GM23338 (cell line): ENCODE data around the gene DRC7. TPM values are rescaled to one million over a fixed set of nuclear protein-coding genes. Genes with fewer than 3 reads are reported as not detected.

Experiments used
- ATAC-seq: fragments of 200-7000 bp; cut with Tn5 transposase; 3 replicates; pipeline ENCODE4 v1.9.1; 2020
- DNase-seq: peaks from one replicate; pipeline ENCODE4 v3.0.0-alpha.2; 2015; ENCODE audit warnings: low spot score
- H2AFZ ChIP-seq: fragments of 200-600 bp; sonication (generic); 2 replicates; pipeline ENCODE4 v1.8.0; 2016; ENCODE audit warnings: antibody characterized with exemption, mild to moderate bottlenecking, moderate library complexity
- H3F3A ChIP-seq: fragments of 200-600 bp; sonication (generic); replicated peaks from 2 replicates; pipeline ENCODE4 v1.8.0; 2017; ENCODE audit warnings: antibody characterized with exemption, mixed run types, low read depth
- H3K27ac ChIP-seq: fragments of 200-600 bp; sonication (generic); 2 replicates; pipeline ENCODE4 v1.6.1; 2016; ENCODE audit warnings: low read depth
- H3K27me3 ChIP-seq: fragments of 200-600 bp; sonication (generic); 2 replicates; pipeline ENCODE4 v1.8.0; 2016; ENCODE audit warnings: mild to moderate bottlenecking, mixed run types, moderate library complexity; ENCODE audit not compliant: insufficient read depth
- H3K36me3 ChIP-seq: fragments of 200-600 bp; sonication (generic); 2 replicates; pipeline ENCODE4 v1.8.0; 2016; ENCODE audit warnings: mild to moderate bottlenecking; ENCODE audit not compliant: insufficient read depth
- H3K4me1 ChIP-seq: fragments of 200-600 bp; sonication (generic); 2 replicates; pipeline ENCODE4 v1.8.0; 2016; ENCODE audit warnings: mild to moderate bottlenecking, moderate library complexity; ENCODE audit not compliant: insufficient read depth
- H3K4me2 ChIP-seq: fragments of 200-600 bp; sonication (generic); 2 replicates; pipeline ENCODE4 v1.7.1; 2017; ENCODE audit warnings: mixed run types
- H3K4me3 ChIP-seq: fragments of 200-600 bp; sonication (generic); 2 replicates; pipeline ENCODE4 v1.6.1; 2016; ENCODE audit warnings: mixed run types
- H3K79me2 ChIP-seq: fragments of 200-600 bp; sonication (generic); replicated peaks from 2 replicates; pipeline ENCODE4 v1.8.0; 2017; ENCODE audit warnings: mild to moderate bottlenecking; ENCODE audit not compliant: insufficient read depth
- H3K9me2 ChIP-seq: fragments of 200-600 bp; sonication (generic); 2 replicates; pipeline ENCODE4 v1.8.0; 2017; ENCODE audit not compliant: insufficient read depth
- H4K20me1 ChIP-seq: fragments of 200-600 bp; sonication (generic); replicated peaks from 2 replicates; pipeline ENCODE4 v1.8.0; 2017; ENCODE audit warnings: mild to moderate bottlenecking; ENCODE audit not compliant: insufficient read depth
- H3K27ac Mint-ChIP-seq: 2 replicates; pipeline ENCODE4 v1.8.0; 2020; ENCODE audit warnings: inconsistent platforms, mild to moderate bottlenecking, moderate library complexity, mixed read lengths
- H3K27me3 Mint-ChIP-seq: 3 replicates; pipeline ENCODE4 v1.8.0; 2022; ENCODE audit warnings: low read depth, mild to moderate bottlenecking, moderate library complexity, mixed read lengths, inconsistent platforms; ENCODE audit not compliant: insufficient read depth, poor library complexity
- H3K36me3 Mint-ChIP-seq: 3 replicates; pipeline ENCODE4 v1.8.0; 2021; ENCODE audit warnings: low read depth, mild to moderate bottlenecking, inconsistent platforms, moderate library complexity, mixed read lengths
- H3K4me1 Mint-ChIP-seq: 3 replicates; pipeline ENCODE4 v1.8.0; 2020; ENCODE audit warnings: mild to moderate bottlenecking, inconsistent platforms, mixed read lengths
- H3K4me3 Mint-ChIP-seq: 3 replicates; pipeline ENCODE4 v1.8.0; 2021; ENCODE audit warnings: moderate library complexity, mild to moderate bottlenecking, inconsistent platforms, mixed read lengths
- H3K9me3 Mint-ChIP-seq: 3 replicates; pipeline ENCODE4 v1.8.0; 2020; ENCODE audit warnings: moderate library complexity, mild to moderate bottlenecking, inconsistent platforms, mixed read lengths
- CREB1 ChIP-seq: fragments of 250-450 bp; sonication (Bioruptor Pico); IDR thresholded peaks from 2 replicates; pipeline ENCODE4 v1.5.0; 2020; ENCODE audit warnings: low read depth, mild to moderate bottlenecking, moderate library complexity
- CTCF ChIP-seq, 2 experiments: fragments of 200-600 bp in 1 of 2; sonication (generic) in 1 of 2; conservative IDR thresholded peaks; 2 replicates each; pipeline versions ENCODE4 v1.5.1 to v1.6.1; 2016 to 2017; ENCODE audit warnings: antibody characterized with exemption in 2 of 2, low read depth in 2 of 2, mild to moderate bottlenecking in 2 of 2, moderate library complexity in 1 of 2
- EZH2 ChIP-seq: fragments of 200-600 bp; sonication (generic); IDR thresholded peaks from one replicate; pipeline ENCODE4 v1.8.0; 2017; ENCODE audit warnings: antibody characterized with exemption, mild to moderate bottlenecking, low read depth; ENCODE audit not compliant: unreplicated experiment
- EZH2phosphoT487 ChIP-seq: fragments of 200-600 bp; sonication (generic); IDR thresholded peaks from one replicate; pipeline ENCODE4 v1.8.1; 2018; ENCODE audit warnings: antibody characterized with exemption; ENCODE audit not compliant: unreplicated experiment
- JUNB ChIP-seq: IDR thresholded peaks from one replicate; pipeline ENCODE4 v1.6.1; 2016; ENCODE audit warnings: antibody characterized with exemption; ENCODE audit not compliant: unreplicated experiment
- NANOG ChIP-seq: IDR thresholded peaks from 2 replicates; pipeline ENCODE4 v1.6.1; 2016; ENCODE audit warnings: antibody characterized with exemption, borderline replicate concordance
- POLR2AphosphoS5 ChIP-seq: IDR thresholded peaks from 2 replicates; pipeline ENCODE4 v1.6.1; 2016; ENCODE audit warnings: antibody characterized with exemption, low read depth
- REST ChIP-seq: IDR thresholded peaks from one replicate; pipeline ENCODE4 v1.6.1; 2018; ENCODE audit warnings: antibody characterized with exemption; ENCODE audit not compliant: unreplicated experiment
- STAT1 ChIP-seq: IDR thresholded peaks from one replicate; pipeline ENCODE4 v1.6.1; 2016; ENCODE audit warnings: antibody characterized with exemption; ENCODE audit not compliant: unreplicated experiment
- ZNF114 ChIP-seq: fragments of 250-450 bp; sonication (Bioruptor Pico); IDR thresholded peaks from 2 replicates; pipeline ENCODE4 v1.5.0; 2020; ENCODE audit warnings: mild to moderate bottlenecking, moderate library complexity
- ZNF331 ChIP-seq: fragments of 250-450 bp; sonication (Bioruptor Pico); IDR thresholded peaks from 2 replicates; pipeline ENCODE4 v1.5.0; 2020; ENCODE audit warnings: low read depth, mild to moderate bottlenecking, moderate library complexity
- ZNF462 ChIP-seq: fragments of 250-450 bp; sonication (Bioruptor Pico); IDR thresholded peaks from 2 replicates; pipeline ENCODE4 v1.5.0; 2020; ENCODE audit warnings: mild to moderate bottlenecking, moderate library complexity
- polyA plus RNA-seq: library from polyadenylated mRNA; unstranded; fragments of >200 nt; fragmentation: Nextera tagmentation; extraction: Ambion mirVana; gene quantifications from 2 replicates; pipeline ENCODE4 v1.2.1, GENCODE V29; 2016
- total RNA-seq: library from RNA; depleted of rRNA; stranded (reverse); fragments of >200 nt; shearing (Covaris generic); gene quantifications from 2 replicates; pipeline ENCODE4 v1.2.3, GENCODE V29; 2014

The DRC7 gene
- total and polyA plus RNA-seq, 2 experiments from 2014 or later, result not detected

GRCh38 chr16:57693550-57693949, 1.1 kb upstream of the DRC7 start:
- DNase-seq (no peak), ATAC-seq (no peak)
- no peaks in the 10 kb centered on the region for H3F3A ChIP-seq
- H3K27me3 ChIP-seq, result no peaks in the 10 kb centered on the region
- H3K4me2 ChIP-seq, result no peak overlapping the region
- no peaks in the 10 kb centered on the region for H3K79me2 ChIP-seq
- no peaks in the 10 kb centered on the region for H3K9me3 Mint-ChIP-seq
- peaks cover 6% of the 10 kb centered on the region for H3K27me3 Mint-ChIP-seq
- no peaks in the 10 kb centered on the region for H3K4me1 ChIP-seq
- H3K36me3 Mint-ChIP-seq, result no peaks in the 10 kb centered on the region
- no peak overlapping the region for H3K4me3 Mint-ChIP-seq
- peaks cover 15% of the 10 kb centered on the region for H3K4me1 Mint-ChIP-seq
- H3K27ac Mint-ChIP-seq, result no peak overlapping the region
- no peaks in the 10 kb centered on the region for H4K20me1 ChIP-seq
- H3K36me3 ChIP-seq, result no peaks in the 10 kb centered on the region
- H3K4me3 ChIP-seq, result no peak overlapping the region
- no peak overlapping the region for H2AFZ ChIP-seq
- H3K9me2 ChIP-seq, result no peaks in the 10 kb centered on the region
- no peak overlapping the region for H3K27ac ChIP-seq
- TF ChIP-seq JUNB, result no peak
- no peak for TF ChIP-seq ZNF331 (CRISPR knock-in tag)
- no peak for TF ChIP-seq CTCF (conservative IDR thresholded peaks at IDR 0.05; ENCODE audit: low read depth in 2 of 2)
- TF ChIP-seq REST, result no peak
- TF ChIP-seq CREB1, result no peak
- no peak for TF ChIP-seq NANOG
- no peak for TF ChIP-seq EZH2
- TF ChIP-seq ZNF462 (CRISPR knock-in tag), result no peak
- no peak for TF ChIP-seq POLR2AphosphoS5
- TF ChIP-seq ZNF114 (CRISPR knock-in tag), result no peak
- no peak for TF ChIP-seq STAT1
- no peak for TF ChIP-seq EZH2phosphoT487
